Suprapubic skin (tissue), 3 donors: Measurements from ENCODE around the gene FLRT3.

Experiments
- EP300 ChIP-seq: sonication (generic); formaldehyde crosslinking; IDR thresholded peaks from one replicate; pipeline ENCODE4 v1.6.1; 2017; ENCODE audit warnings: antibody characterized with exemption
- POLR2A ChIP-seq, 2 donors: fragments of 450-650 bp; IDR thresholded peaks; one replicate each; pipeline ENCODE4 v1.6.1; 2017; ENCODE audit warnings: antibody characterized with exemption in 2 of 2, mild to moderate bottlenecking in 2 of 2, moderate library complexity in 2 of 2
- TF ChIP-seq, protein P1 (sequence below), 2 donors: fragments of 200-600 bp in 1 of 2; fragments of 450-650 bp in 1 of 2; sonication (generic) in 1 of 2; IDR thresholded peaks; one replicate each; pipeline ENCODE4 v1.5.1; 2016 to 2019; ENCODE audit warnings: antibody characterized with exemption in 2 of 2, mild to moderate bottlenecking in 1 of 2, moderate library complexity in 1 of 2

DNA sequence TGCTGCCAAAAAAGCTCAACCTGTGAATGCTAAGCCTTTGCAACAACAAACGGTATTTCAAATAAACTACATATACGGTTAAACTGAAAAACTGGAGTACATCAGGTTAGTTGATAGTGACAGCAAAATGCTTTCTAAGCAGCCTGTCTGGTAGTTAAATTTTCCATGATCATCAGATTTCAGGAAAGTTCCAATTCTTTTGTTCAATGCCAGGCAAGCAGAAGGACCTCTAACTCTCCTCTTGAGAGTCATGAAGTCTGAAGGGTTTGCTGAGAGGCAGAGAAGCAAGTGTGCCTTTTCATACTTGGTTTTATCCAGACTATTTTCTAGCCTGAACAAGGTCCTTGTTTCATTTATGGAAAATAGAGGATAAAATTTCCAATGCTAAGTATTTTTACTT, 4.5 kb downstream of the FLRT3 start:
- TF ChIP-seq, protein P1, sequence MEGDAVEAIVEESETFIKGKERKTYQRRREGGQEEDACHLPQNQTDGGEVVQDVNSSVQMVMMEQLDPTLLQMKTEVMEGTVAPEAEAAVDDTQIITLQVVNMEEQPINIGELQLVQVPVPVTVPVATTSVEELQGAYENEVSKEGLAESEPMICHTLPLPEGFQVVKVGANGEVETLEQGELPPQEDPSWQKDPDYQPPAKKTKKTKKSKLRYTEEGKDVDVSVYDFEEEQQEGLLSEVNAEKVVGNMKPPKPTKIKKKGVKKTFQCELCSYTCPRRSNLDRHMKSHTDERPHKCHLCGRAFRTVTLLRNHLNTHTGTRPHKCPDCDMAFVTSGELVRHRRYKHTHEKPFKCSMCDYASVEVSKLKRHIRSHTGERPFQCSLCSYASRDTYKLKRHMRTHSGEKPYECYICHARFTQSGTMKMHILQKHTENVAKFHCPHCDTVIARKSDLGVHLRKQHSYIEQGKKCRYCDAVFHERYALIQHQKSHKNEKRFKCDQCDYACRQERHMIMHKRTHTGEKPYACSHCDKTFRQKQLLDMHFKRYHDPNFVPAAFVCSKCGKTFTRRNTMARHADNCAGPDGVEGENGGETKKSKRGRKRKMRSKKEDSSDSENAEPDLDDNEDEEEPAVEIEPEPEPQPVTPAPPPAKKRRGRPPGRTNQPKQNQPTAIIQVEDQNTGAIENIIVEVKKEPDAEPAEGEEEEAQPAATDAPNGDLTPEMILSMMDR (IDR thresholded peaks at IDR 0.05): no peak
- TF ChIP-seq POLR2A (IDR thresholded peaks at IDR 0.05): no peak
- no peak for TF ChIP-seq EP300
